Activated CD4-positive, alpha-beta T cell treated with anti-CD3 and anti-CD28 coated beads, Interleukin-2, amount 50 U/mL, for 24 hours (primary cell): ENCODE data around the gene EN2.

Experiments used
- DNase-seq, 2 donors: peaks; one replicate each; pipeline ENCODE4 v3.0.0-alpha.2; 2020; ENCODE audit warnings: low read depth in 1 of 2, low spot score in 1 of 2

Gene EN2

GRCh38 chr7:155450558-155450969, 7.4 kb upstream of the EN2 start:
- no peak for DNase-seq

- DNase-seq, result no peak
These were observed 6.7 kb upstream of the EN2 start for GRCh38 chr7:155450970-155451801.

- DNase-seq, result no peak
These were observed 6.1 kb upstream of the EN2 start for GRCh38 chr7:155451840-155452239.

GRCh38 chr7:155452505-155453295, 5.2 kb upstream of the EN2 start:
- DNase-seq, result no peak

- DNase-seq, result no peak
These were observed 4.4 kb upstream of the EN2 start for GRCh38 chr7:155453296-155454182.

- DNase-seq, result no peak
These were observed 3.5 kb upstream of the EN2 start for GRCh38 chr7:155454183-155455112.

GRCh38 chr7:155455132-155455693, 2.7 kb upstream of the EN2 start:
- no peak for DNase-seq

- DNase-seq, result no peak
These were observed 1.9 kb upstream of the EN2 start for GRCh38 chr7:155455776-155456737.

GRCh38 chr7:155456738-155457543, 988 bp upstream of the EN2 start:
- DNase-seq, result no peak

- DNase-seq, result no peak
These were observed 302 bp upstream of the EN2 start for GRCh38 chr7:155457544-155458110.

- DNase-seq, result no peak
These were observed 1.2 kb downstream of the EN2 start for GRCh38 chr7:155458878-155459699.

GRCh38 chr7:155459700-155460461, 2.0 kb downstream of the EN2 start:
- no peak for DNase-seq

- DNase-seq, result no peak
These were observed 3.1 kb downstream of the EN2 start for GRCh38 chr7:155460926-155461613.

- DNase-seq, result no peak
These were observed 3.7 kb downstream of the EN2 start for GRCh38 chr7:155461631-155462030.

- DNase-seq, result no peak
These were observed 4.3 kb downstream of the EN2 start for GRCh38 chr7:155462163-155462735.
